OCI-M2 (cell line): ENCODE data around the gene TRPM8.

Experiments
- DNase-seq: peaks from one replicate; lab custom pipeline; 2025; ENCODE audit not compliant: unreplicated experiment; lab: John Stamatoyannopoulos, UW

TRPM8 gene

GRCh38 chr2:233999182-233999581, 82.0 kb downstream of the TRPM8 start:
- DNase-seq: no peak

GRCh38 chr2:234001380-234002160, 84.4 kb downstream of the TRPM8 start:
- DNase-seq: no peak

GRCh38 chr2:234002281-234002680, 85.1 kb downstream of the TRPM8 start:
- no peak for DNase-seq

GRCh38 chr2:234003972-234004617, 86.9 kb downstream of the TRPM8 start:
- DNase-seq: no peak

- DNase-seq: no peak
Measured at GRCh38 chr2:234005126-234005525, 88.0 kb downstream of the TRPM8 start.

GRCh38 chr2:234006501-234006900, 89.3 kb downstream of the TRPM8 start:
- DNase-seq: no peak

GRCh38 chr2:234014427-234014826, 97.3 kb downstream of the TRPM8 start:
- DNase-seq: no peak

- no peak for DNase-seq
Measured at GRCh38 chr2:234015861-234016260, 98.7 kb downstream of the TRPM8 start.

GRCh38 chr2:234019896-234020295, 102.7 kb downstream of the TRPM8 start:
- DNase-seq: no peak

- DNase-seq: no peak
Measured at GRCh38 chr2:234020332-234020731, 103.2 kb downstream of the TRPM8 start.

- DNase-seq: no peak
Measured at GRCh38 chr2:234022424-234022823, 105.3 kb downstream of the TRPM8 start.

- no peak for DNase-seq
Measured at GRCh38 chr2:234024304-234024703, 107.1 kb downstream of the TRPM8 start.

GRCh38 chr2:234025466-234025865, 108.3 kb downstream of the TRPM8 start:
- DNase-seq: no peak

GRCh38 chr2:234025891-234026401, 108.8 kb downstream of the TRPM8 start:
- DNase-seq: no peak

- DNase-seq: no peak
Measured at GRCh38 chr2:234026693-234027254, 109.6 kb downstream of the TRPM8 start.

GRCh38 chr2:234027641-234028040, 110.5 kb downstream of the TRPM8 start:
- no peak for DNase-seq

- DNase-seq: no peak
Measured at GRCh38 chr2:234029150-234029733, 112.1 kb downstream of the TRPM8 start.

- no peak for DNase-seq
Measured at GRCh38 chr2:234031207-234031606, 114.0 kb downstream of the TRPM8 start.

GRCh38 chr2:234032279-234032856, 115.2 kb downstream of the TRPM8 start:
- DNase-seq: no peak

- DNase-seq: no peak
Measured at GRCh38 chr2:234033174-234033573, 116.0 kb downstream of the TRPM8 start.

GRCh38 chr2:234033885-234034284, 116.7 kb downstream of the TRPM8 start:
- DNase-seq: no peak
